GM12801 (cell line): Measurements from ENCODE around the gene ABHD6.
A peak's percentile ranks its signal among the peaks of the same experiment; 100 is the strongest.

ENCODE experiments used
- TF ChIP-seq, protein P1 (sequence below): IDR thresholded peaks from one replicate; pipeline ENCODE4 v1.5.1; 2011; ENCODE audit warnings: control low read depth; ENCODE audit not compliant: insufficient read length; ENCODE audit errors: extremely low read depth

Gene ABHD6

DNA sequence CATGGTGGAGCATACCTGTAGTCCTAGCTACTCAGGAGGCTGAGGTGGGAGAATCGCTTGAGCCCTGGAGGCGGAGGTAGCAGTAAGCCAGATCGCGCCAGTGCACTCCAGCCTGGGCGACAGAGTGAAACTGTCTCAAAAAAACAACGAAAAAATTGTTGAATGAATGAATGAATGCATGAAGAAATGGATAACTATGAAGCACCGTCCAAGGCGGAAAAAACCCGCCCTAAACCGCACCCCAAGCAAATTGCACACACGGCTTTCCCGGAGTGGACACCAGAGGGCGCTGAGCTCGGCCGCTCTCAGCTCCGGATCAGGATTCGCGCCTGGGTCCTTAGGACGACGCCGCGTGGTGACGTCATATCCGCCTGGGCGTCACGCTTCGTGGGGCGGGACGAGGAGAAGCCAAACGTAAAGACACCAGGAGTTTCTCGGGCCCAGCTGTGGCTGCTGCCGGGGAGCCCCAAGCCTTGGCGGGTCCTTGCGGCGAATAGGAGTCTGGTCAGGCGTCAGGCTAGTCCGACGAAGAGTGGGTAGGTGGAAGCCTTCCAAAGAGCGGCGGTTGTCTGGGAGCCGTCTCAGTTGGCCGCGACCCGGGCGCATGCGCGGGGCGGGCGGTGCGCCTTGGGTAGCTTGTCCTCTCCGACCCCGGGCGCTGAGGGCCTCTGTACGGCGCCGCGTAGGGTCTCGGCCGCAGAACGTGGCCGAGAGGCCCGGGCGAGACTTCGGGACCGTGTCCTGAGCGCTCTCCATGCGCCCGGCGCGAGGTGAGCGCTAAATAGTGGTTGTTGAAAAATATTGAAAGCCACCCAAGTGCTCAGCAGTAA, 68.5 kb downstream of the ABHD6 start, which contains the start of the genes HTD2 and RPP14:
TSS of gene HTD2 (plus strand) at position 639 of the 830 bp plus-strand sequence. CDS start 11,094 bp downstream, outside the sequence.
TSS of gene RPP14 (plus strand) at position 364 of the 830 bp plus-strand sequence. CDS start 4,085 bp downstream, outside the sequence.
- TF ChIP-seq, protein P1, sequence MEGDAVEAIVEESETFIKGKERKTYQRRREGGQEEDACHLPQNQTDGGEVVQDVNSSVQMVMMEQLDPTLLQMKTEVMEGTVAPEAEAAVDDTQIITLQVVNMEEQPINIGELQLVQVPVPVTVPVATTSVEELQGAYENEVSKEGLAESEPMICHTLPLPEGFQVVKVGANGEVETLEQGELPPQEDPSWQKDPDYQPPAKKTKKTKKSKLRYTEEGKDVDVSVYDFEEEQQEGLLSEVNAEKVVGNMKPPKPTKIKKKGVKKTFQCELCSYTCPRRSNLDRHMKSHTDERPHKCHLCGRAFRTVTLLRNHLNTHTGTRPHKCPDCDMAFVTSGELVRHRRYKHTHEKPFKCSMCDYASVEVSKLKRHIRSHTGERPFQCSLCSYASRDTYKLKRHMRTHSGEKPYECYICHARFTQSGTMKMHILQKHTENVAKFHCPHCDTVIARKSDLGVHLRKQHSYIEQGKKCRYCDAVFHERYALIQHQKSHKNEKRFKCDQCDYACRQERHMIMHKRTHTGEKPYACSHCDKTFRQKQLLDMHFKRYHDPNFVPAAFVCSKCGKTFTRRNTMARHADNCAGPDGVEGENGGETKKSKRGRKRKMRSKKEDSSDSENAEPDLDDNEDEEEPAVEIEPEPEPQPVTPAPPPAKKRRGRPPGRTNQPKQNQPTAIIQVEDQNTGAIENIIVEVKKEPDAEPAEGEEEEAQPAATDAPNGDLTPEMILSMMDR = peak; percentile 93

DNA sequence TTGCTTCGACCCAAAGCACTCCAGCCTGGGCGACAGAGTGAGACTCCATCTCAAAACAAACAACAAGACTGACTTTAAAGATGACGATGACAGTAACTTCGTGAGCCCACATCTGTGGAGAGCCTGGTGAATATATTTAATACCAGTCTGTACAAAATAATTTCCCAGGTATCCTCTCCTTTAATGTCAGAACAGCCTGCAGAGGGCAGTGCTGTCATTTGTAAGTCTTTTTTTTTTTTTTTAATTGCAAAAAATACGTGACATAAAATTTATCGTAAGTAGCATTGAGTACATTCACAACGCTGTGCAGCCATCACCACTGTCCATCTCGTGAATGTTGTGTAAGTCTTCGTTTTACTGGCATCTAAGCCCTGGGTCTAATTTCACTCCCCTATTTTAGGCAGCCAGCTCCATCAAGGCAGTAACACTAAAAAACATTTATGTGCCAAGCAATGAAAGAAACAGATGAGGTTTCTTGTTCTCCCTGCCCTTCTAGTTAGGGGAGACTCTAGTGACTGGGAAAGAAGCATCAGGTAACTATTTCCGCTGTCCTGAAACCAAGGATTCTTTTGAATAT, 70.1 kb downstream of the ABHD6 start:
- TF ChIP-seq, protein P1 = no peak

DNA sequence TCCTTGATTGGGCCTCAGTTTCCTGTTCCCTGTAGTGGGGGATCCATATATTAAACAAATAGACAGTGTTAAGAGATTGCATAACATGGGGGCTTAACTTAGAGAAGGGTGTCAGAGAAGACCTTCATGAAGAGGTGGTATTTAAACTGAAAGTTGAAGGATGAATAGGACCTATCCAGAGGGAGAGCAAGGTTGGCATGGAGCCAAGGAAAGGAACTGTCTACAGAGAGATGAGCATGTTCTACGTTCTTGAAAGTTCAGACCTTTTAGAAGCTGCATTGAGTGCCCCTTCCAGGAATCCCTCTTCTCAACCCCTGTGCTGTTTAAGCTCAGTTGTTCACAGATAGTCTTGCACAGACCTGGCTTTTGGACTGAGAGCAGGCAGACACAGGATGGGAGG, 71.1 kb downstream of the ABHD6 start:
- TF ChIP-seq, protein P1 = no peak

DNA sequence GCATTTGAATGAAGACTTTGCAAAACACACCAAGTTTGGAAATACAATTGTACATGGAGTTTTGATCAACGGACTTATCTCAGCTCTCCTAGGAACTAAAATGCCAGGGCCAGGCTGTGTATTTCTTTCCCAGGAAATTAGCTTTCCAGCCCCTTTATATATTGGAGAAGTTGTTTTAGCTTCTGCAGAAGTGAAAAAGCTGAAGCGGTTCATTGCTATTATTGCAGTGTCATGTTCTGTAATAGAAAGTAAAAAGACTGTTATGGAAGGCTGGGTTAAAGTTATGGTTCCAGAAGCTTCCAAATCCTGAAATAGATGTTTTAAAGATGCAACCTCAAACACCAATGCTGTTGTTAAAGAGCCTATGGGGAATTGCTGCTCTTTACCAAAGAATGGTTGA, 80.2 kb downstream of the ABHD6 start:
- TF ChIP-seq, protein P1 = no peak

DNA sequence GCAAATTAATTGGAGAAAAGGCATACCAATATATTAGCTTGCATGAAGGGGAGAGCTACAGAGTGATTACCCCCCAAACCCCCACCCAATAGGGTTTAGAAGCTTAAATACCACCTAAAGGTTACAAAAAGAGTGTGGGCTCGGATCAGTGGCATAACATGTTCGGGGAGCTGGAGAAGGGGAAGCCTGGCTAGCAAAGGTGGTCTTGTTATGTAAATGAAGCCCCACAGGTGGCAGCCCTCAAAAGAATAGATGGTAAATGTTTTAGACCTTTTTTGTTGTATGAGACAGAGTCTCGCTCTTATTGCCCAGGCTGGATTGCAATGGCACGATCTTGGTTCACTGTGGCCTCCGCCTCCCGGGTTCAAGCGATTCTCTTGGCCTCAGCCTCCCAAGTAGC, 84.2 kb downstream of the ABHD6 start:
- TF ChIP-seq, protein P1 = no peak

DNA sequence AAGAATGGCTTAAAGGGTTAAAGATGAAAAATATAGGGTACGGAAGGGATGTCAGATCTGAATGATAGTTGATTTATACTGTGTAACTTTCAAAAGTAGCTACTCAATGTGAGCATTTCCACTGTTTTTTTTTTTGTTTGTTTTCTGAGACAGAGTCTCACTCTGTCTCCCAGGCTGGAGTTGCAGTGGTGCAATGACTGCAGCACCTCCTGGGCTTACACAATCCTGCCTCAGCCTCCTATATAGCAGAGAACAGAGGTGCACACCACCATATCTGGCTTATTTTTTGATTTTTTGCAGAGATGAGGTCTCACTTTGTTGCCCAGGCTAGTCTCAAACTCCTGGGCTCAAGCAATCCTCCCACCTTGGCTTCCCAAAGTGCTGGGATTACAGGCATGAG, 85.2 kb downstream of the ABHD6 start:
- TF ChIP-seq, protein P1 = no peak

DNA sequence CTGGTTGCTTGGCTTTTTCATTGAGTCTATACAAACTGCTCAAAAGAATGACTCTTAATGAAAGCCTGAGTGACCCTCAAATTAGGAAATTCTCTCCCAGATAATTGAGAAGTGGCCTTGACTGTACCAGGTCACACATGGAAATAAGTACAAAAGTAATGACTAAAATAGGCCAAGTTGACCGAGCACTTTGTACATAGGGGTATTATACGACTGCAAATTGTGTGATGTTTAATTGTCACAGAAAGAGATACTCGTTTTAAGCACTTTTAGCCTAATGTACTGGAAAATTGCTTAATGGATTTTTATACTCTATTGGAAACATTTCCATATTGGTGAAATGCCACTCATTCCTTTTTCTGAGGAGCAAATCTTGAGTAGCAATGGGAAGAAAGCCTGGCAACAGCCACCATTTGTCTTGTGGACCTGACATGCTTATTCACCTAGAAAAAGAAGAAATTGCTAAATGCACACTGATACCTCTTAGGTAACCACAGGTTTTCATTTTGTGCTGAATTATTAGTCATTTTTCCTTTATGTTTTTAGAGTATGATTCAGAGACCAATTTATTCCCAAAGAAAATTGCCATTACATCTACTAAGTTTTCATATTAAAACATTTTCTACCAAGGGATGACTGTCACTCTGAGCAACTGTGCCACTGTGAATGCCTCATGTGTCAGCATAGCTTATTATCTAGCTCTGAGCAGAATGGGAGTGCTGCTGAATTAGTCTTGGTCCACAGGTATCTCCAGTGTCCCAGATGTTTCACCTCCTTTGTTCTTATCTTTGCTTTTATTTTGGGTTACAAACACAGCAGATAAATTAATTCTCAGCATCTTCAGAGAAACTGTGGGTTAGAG, 86.2 kb downstream of the ABHD6 start:
- TF ChIP-seq, protein P1 = no peak
